MM.1S (cell line): Measurements from ENCODE around the gene PLEKHA3.

Experiments
- EZH2 ChIP-seq: fragments of 300-600 bp; sonication (generic); optimal IDR thresholded peaks from 2 replicates; pipeline ENCODE3; 2017; ENCODE audit warnings: low read depth, mild to moderate bottlenecking, antibody characterized with exemption, low read length, mixed read lengths
- TF ChIP-seq, protein P1 (sequence below): fragments of 300-600 bp; sonication (generic); IDR thresholded peaks from 2 replicates; pipeline ENCODE4 v1.5.1; 2016; ENCODE audit warnings: antibody characterized with exemption, low read length, mixed read lengths

DNA sequence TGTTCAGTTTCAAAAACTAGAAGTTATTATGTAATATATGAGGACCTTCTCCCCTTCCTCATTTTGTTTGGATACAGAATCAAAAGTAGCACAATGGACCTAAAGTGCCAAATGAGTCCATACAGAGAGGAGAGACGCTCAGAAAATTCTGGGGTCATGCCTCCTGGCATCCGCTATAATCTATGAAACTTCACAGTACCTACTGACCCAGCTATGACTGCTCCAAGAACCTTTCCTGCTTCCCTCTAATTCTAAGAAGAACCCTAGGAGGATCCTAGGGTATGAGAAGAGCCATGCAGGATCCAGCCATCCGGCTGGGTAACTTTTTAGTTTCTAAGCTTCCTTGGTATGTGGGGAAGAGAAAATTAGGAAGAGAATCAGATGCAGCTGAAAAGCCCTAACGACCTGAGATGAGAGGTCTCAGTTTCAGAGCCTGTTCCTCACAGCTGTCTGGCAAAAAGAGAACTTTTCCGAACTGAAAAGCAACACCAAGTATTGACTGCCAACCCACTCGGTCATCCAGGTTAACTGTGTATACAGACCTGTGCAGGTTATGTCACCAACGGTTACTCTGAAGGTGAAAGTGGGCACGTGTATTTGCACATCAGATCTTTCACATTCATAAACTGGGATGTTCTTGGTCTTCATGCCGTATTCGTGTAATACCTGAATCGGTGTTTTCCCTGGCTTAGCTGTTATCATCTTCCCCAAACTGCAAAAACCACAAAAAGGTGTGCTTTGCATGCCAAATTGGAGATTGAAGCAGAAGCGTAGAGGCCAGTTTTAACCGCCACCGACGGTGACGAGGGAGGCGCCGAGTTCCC lies 30.3 kb upstream of the PLEKHA3 start:
- TF ChIP-seq, protein P1, sequence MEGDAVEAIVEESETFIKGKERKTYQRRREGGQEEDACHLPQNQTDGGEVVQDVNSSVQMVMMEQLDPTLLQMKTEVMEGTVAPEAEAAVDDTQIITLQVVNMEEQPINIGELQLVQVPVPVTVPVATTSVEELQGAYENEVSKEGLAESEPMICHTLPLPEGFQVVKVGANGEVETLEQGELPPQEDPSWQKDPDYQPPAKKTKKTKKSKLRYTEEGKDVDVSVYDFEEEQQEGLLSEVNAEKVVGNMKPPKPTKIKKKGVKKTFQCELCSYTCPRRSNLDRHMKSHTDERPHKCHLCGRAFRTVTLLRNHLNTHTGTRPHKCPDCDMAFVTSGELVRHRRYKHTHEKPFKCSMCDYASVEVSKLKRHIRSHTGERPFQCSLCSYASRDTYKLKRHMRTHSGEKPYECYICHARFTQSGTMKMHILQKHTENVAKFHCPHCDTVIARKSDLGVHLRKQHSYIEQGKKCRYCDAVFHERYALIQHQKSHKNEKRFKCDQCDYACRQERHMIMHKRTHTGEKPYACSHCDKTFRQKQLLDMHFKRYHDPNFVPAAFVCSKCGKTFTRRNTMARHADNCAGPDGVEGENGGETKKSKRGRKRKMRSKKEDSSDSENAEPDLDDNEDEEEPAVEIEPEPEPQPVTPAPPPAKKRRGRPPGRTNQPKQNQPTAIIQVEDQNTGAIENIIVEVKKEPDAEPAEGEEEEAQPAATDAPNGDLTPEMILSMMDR = no peak
- no peak for TF ChIP-seq EZH2
